Uterus (tissue), 4 donors: ENCODE results near the gene DCC. TPM values are rescaled to one million over a fixed set of nuclear protein-coding genes. Genes with fewer than 3 reads are reported as not detected.

ENCODE experiments used
- DNase-seq, 2 donors: peaks; one replicate each; pipeline ENCODE4 v3.0.0-alpha.2; 2019 to 2020
- H3K27ac ChIP-seq, 2 donors: fragments of 200-600 bp; sonication (generic); 1 replicate in 1 of 2; 2 replicates in 1 of 2; pipeline ENCODE4 v1.5.1; 2016 to 2018
- H3K27me3 ChIP-seq, 2 donors: fragments of 200-600 bp; sonication (generic); one replicate each; pipeline ENCODE4 v1.5.1; 2018 to 2019; ENCODE audit warnings: control low read depth in 1 of 2
- H3K36me3 ChIP-seq, 2 donors: fragments of 200-600 bp; sonication (generic); one replicate each; pipeline ENCODE4 v1.5.1; 2019; ENCODE audit warnings: control low read depth in 1 of 2
- H3K4me1 ChIP-seq, 2 donors: fragments of 200-600 bp; sonication (generic); one replicate each; pipeline ENCODE4 v1.5.1; 2018 to 2019; ENCODE audit warnings: control low read depth in 1 of 2
- H3K4me3 ChIP-seq, 2 donors: fragments of 200-600 bp; sonication (generic); 1 replicate in 1 of 2; 2 replicates in 1 of 2; pipeline ENCODE4 v1.5.1; 2018 to 2019; ENCODE audit warnings: mild to moderate bottlenecking in 1 of 2
- H3K9me3 ChIP-seq, 2 donors: fragments of 200-600 bp; sonication (generic); one replicate each; pipeline ENCODE4 v1.5.1; 2019; ENCODE audit warnings: control low read depth in 1 of 2
- CTCF ChIP-seq, 4 experiments: fragments of 200-600 bp in 2 of 4; fragments of 450-650 bp in 2 of 4; sonication (generic) in 2 of 4; IDR thresholded peaks; one replicate each; pipeline ENCODE4 v1.5.1; 2016 to 2019; ENCODE audit warnings: antibody characterized with exemption in 4 of 4, mild to moderate bottlenecking in 2 of 4, moderate library complexity in 1 of 4
- POLR2A ChIP-seq, 2 donors: fragments of 450-650 bp; IDR thresholded peaks; one replicate each; pipeline ENCODE4 v1.6.1; 2016; ENCODE audit warnings: antibody characterized with exemption in 2 of 2, mild to moderate bottlenecking in 1 of 2, moderate library complexity in 1 of 2
- intact Hi-C: fragments of 100-400 bp; cut with DNase I; formaldehyde crosslinking; loops from one replicate; pipeline ENCODE4 v1.15.1; 2023; ENCODE audit warnings: low total_unique reads
- total RNA-seq, 4 donors: library from RNA; depleted of rRNA in 3 of 4; stranded (reverse); fragments of >200 nt in 3 of 4; gene quantifications; one replicate each; pipeline versions ENCODE4 v1.1.0 to v1.2.4, GENCODE V29; 2014 to 2023
- donor health status: DM: yes; HTN: yes; CAD: no.

The DCC gene
- total RNA-seq, 4 donors from 2014 or later, result 0.40 to 3.2 TPM; not detected in 2

GRCh38 chr18:52394602-52395001, 54.6 kb downstream of the DCC start:
- no peak for TF ChIP-seq CTCF (IDR thresholded peaks at IDR 0.05)
- TF ChIP-seq POLR2A (IDR thresholded peaks at IDR 0.05), result no peak
- Histone ChIP-seq H3K9me3 (no peaks in the 10 kb centered on the region), H3K27me3 (no peaks in the 10 kb centered on the region), H3K4me3 (no peak overlapping the region), H3K4me1 (no peaks in the 10 kb centered on the region), H3K36me3 (no peaks in the 10 kb centered on the region), H3K27ac (no peak overlapping the region)
- intact Hi-C loops, result no loop called here
- DNase-seq, result no peak

GRCh38 chr18:52395146-52395852, 55.3 kb downstream of the DCC start:
- intact Hi-C loops, result no loop called here
- DNase-seq, result no peak
- no peaks in the 10 kb centered on the region for H3K36me3 ChIP-seq
- no peaks in the 10 kb centered on the region for H3K4me1 ChIP-seq
- H3K27me3 ChIP-seq, result no peaks in the 10 kb centered on the region
- no peak overlapping the region for H3K4me3 ChIP-seq
- TF ChIP-seq CTCF (IDR thresholded peaks at IDR 0.05) (no peak), POLR2A (IDR thresholded peaks at IDR 0.05) (no peak)
- no peaks in the 10 kb centered on the region for H3K9me3 ChIP-seq
- no peak overlapping the region for H3K27ac ChIP-seq

GRCh38 chr18:52401236-52401635, 61.2 kb downstream of the DCC start:
- no peak for DNase-seq

GRCh38 chr18:52402814-52403213, 62.8 kb downstream of the DCC start:
- H3K36me3 ChIP-seq, result no peaks in the 10 kb centered on the region
- H3K9me3 ChIP-seq, result no peaks in the 10 kb centered on the region
- DNase-seq, result no peak
- no peaks in the 10 kb centered on the region for H3K27me3 ChIP-seq
- H3K27ac ChIP-seq, result no peak overlapping the region
- H3K4me3 ChIP-seq, result no peak overlapping the region
- H3K4me1 ChIP-seq, result no peaks in the 10 kb centered on the region
- intact Hi-C loops, result no loop called here
- TF ChIP-seq POLR2A (IDR thresholded peaks at IDR 0.05), result no peak
- TF ChIP-seq CTCF (IDR thresholded peaks at IDR 0.05), result no peak

More at GRCh38 chr18:52401236-52401635, 61.2 kb downstream of the DCC start:
- Histone ChIP-seq H3K9me3 (no peaks in the 10 kb centered on the region), H3K4me1 (no peaks in the 10 kb centered on the region), H3K4me3 (no peak overlapping the region), H3K36me3 (no peaks in the 10 kb centered on the region), H3K27me3 (no peaks in the 10 kb centered on the region), H3K27ac (no peak overlapping the region)
- TF ChIP-seq CTCF (IDR thresholded peaks at IDR 0.05) (no peak), POLR2A (IDR thresholded peaks at IDR 0.05) (no peak)
- intact Hi-C loops, result no loop called here

GRCh38 chr18:52403291-52404021, 63.5 kb downstream of the DCC start:
- no peak for DNase-seq
- no peaks in the 10 kb centered on the region for H3K36me3 ChIP-seq
- H3K4me3 ChIP-seq, result no peak overlapping the region
- H3K9me3 ChIP-seq, result no peaks in the 10 kb centered on the region
- H3K27me3 ChIP-seq, result no peaks in the 10 kb centered on the region
- H3K27ac ChIP-seq, result no peak overlapping the region
- H3K4me1 ChIP-seq, result no peaks in the 10 kb centered on the region
- no peak for TF ChIP-seq CTCF (IDR thresholded peaks at IDR 0.05)
- no peak for TF ChIP-seq POLR2A (IDR thresholded peaks at IDR 0.05)
- intact Hi-C loops, result no loop called here
